Suprapubic skin (tissue), 4 donors: ENCODE measurements around the gene NDUFV3. TPM values are rescaled to one million over a fixed set of nuclear protein-coding genes. Genes with fewer than 3 reads are reported as not detected.

Experiments used
- DNase-seq, 2 donors: peaks; one replicate each; pipeline ENCODE4 v3.0.0-alpha.2; 2019; ENCODE audit warnings: low spot score in 2 of 2
- H3K27ac ChIP-seq: fragments of 200-600 bp; sonication (generic); one replicate; pipeline ENCODE4 v1.5.1; 2019
- H3K27me3 ChIP-seq: fragments of 200-600 bp; sonication (generic); one replicate; pipeline ENCODE4 v1.5.1; 2019
- H3K36me3 ChIP-seq: fragments of 200-600 bp; sonication (generic); one replicate; pipeline ENCODE4 v1.5.1; 2019
- H3K4me1 ChIP-seq: fragments of 200-600 bp; sonication (generic); one replicate; pipeline ENCODE4 v1.5.1; 2019
- H3K4me3 ChIP-seq: fragments of 200-600 bp; sonication (generic); one replicate; pipeline ENCODE4 v1.5.1; 2019; ENCODE audit warnings: mild to moderate bottlenecking
- H3K9me3 ChIP-seq: fragments of 200-600 bp; sonication (generic); one replicate; pipeline ENCODE4 v1.5.1; 2019
- CTCF ChIP-seq, 2 donors: fragments of 200-600 bp in 1 of 2; fragments of 450-650 bp in 1 of 2; sonication (generic) in 1 of 2; IDR thresholded peaks; one replicate each; pipeline ENCODE4 v1.5.1; 2016 to 2019; ENCODE audit warnings: antibody characterized with exemption in 2 of 2, mild to moderate bottlenecking in 1 of 2, moderate library complexity in 1 of 2
- EP300 ChIP-seq: sonication (generic); formaldehyde crosslinking; IDR thresholded peaks from one replicate; pipeline ENCODE4 v1.6.1; 2017; ENCODE audit warnings: antibody characterized with exemption
- POLR2A ChIP-seq, 2 donors: fragments of 450-650 bp; IDR thresholded peaks; one replicate each; pipeline ENCODE4 v1.6.1; 2017; ENCODE audit warnings: antibody characterized with exemption in 2 of 2, mild to moderate bottlenecking in 2 of 2, moderate library complexity in 2 of 2
- POLR2AphosphoS5 ChIP-seq, 3 donors: sonication (generic); formaldehyde crosslinking; IDR thresholded peaks; one replicate each; pipeline ENCODE4 v1.6.1; 2017; ENCODE audit warnings: antibody characterized with exemption in 3 of 3
- WGBS: methylation state at CpG from one replicate; pipeline ENCODE4 v1.1.5; 2018; 5-methylcytosine and 5-hydroxymethylcytosine counted together
- total RNA-seq, 4 donors: library from RNA; depleted of rRNA; stranded (reverse); fragments of >200 nt; gene quantifications; one replicate each; pipeline ENCODE4 v1.1.0, GENCODE V29; 2016

The NDUFV3 gene
- total RNA-seq, 4 donors from 2014 or later: 44.1 to 69.3 (median 60.0) TPM

GRCh38 chr21:42855171-42855936, 37.8 kb upstream of the NDUFV3 start:
- H3K9me3 ChIP-seq: no peaks in the 10 kb centered on the region
- H3K27me3 ChIP-seq: no peaks in the 10 kb centered on the region
- peaks cover 97% of the 10 kb centered on the region for H3K36me3 ChIP-seq
- peak in 1 of 2 donors; percentile 68 for DNase-seq
- H3K4me1 ChIP-seq: no peaks in the 10 kb centered on the region
- no peak for TF ChIP-seq POLR2AphosphoS5 (IDR thresholded peaks at IDR 0.05)
- no peak for TF ChIP-seq POLR2A (IDR thresholded peaks at IDR 0.05)
- no peak for TF ChIP-seq EP300
- TF ChIP-seq CTCF (IDR thresholded peaks at IDR 0.05): no peak
- H3K27ac ChIP-seq: no peak overlapping the region
- 88% methylated on average over 15 of the region's 19 CpGs for WGBS
- H3K4me3 ChIP-seq: no peak overlapping the region

- Histone ChIP-seq H3K27ac (no peak overlapping the region), H3K36me3 (peaks cover 97% of the 10 kb centered on the region), H3K4me3 (no peak overlapping the region), H3K27me3 (no peaks in the 10 kb centered on the region), H3K9me3 (no peaks in the 10 kb centered on the region), H3K4me1 (no peaks in the 10 kb centered on the region)
- TF ChIP-seq POLR2A (IDR thresholded peaks at IDR 0.05) (no peak), CTCF (IDR thresholded peaks at IDR 0.05) (no peak), POLR2AphosphoS5 (IDR thresholded peaks at IDR 0.05) (no peak), EP300 (no peak)
- DNase-seq: no peak
- 88% methylated on average over 14 of the region's 18 CpGs for WGBS
These were observed 37.2 kb upstream of the NDUFV3 start for GRCh38 chr21:42855937-42856335.

GRCh38 chr21:42857216-42857615, 35.9 kb upstream of the NDUFV3 start:
- Histone ChIP-seq H3K27me3 (no peaks in the 10 kb centered on the region), H3K27ac (no peak overlapping the region), H3K9me3 (no peaks in the 10 kb centered on the region), H3K4me1 (no peaks in the 10 kb centered on the region), H3K4me3 (no peak overlapping the region), H3K36me3 (peaks cover 97% of the 10 kb centered on the region)
- TF ChIP-seq POLR2A (IDR thresholded peaks at IDR 0.05) (no peak), CTCF (IDR thresholded peaks at IDR 0.05) (no peak), EP300 (no peak), POLR2AphosphoS5 (IDR thresholded peaks at IDR 0.05) (no peak)
- DNase-seq: no peak
- 87% methylated on average over 8 of the region's 11 CpGs for WGBS

- no peaks in the 10 kb centered on the region for H3K27me3 ChIP-seq
- TF ChIP-seq CTCF (IDR thresholded peaks at IDR 0.05): no peak
- no peak for TF ChIP-seq EP300
- no peak for TF ChIP-seq POLR2AphosphoS5 (IDR thresholded peaks at IDR 0.05)
- TF ChIP-seq POLR2A (IDR thresholded peaks at IDR 0.05): no peak
- H3K27ac ChIP-seq: no peak overlapping the region
- H3K36me3 ChIP-seq: peaks cover 97% of the 10 kb centered on the region
- 88% methylated on average over 19 of the region's 19 CpGs for WGBS
- no peak for DNase-seq
- H3K4me3 ChIP-seq: no peak overlapping the region
- no peaks in the 10 kb centered on the region for H3K9me3 ChIP-seq
- peaks cover 6% of the 10 kb centered on the region for H3K4me1 ChIP-seq
These were observed 34.8 kb upstream of the NDUFV3 start for GRCh38 chr21:42858185-42858847.
